Breast epithelium (tissue), 4 donors: Measurements from ENCODE around the gene IQCN. TPM values are rescaled to one million over a fixed set of nuclear protein-coding genes. Genes with fewer than 3 reads are reported as not detected.

ENCODE experiments used
- DNase-seq, 2 donors: peaks; one replicate each; pipeline ENCODE4 v3.0.0-alpha.2; 2019; ENCODE audit warnings: low spot score in 2 of 2
- H3K27ac ChIP-seq, 2 donors: fragments of 200-600 bp; sonication (generic) in 1 of 2; one replicate each; pipeline ENCODE4 v1.5.1; 2016 to 2019; ENCODE audit warnings: mild to moderate bottlenecking in 1 of 2
- H3K27me3 ChIP-seq, 2 donors: fragments of 200-600 bp; sonication (generic) in 1 of 2; one replicate each; pipeline versions ENCODE4 v1.5.1 to v1.6.0; 2017 to 2019; ENCODE audit warnings: control low read depth in 1 of 2, mild to moderate bottlenecking in 1 of 2
- H3K36me3 ChIP-seq: fragments of 200-600 bp; one replicate; pipeline ENCODE4 v1.5.1; 2019
- H3K4me1 ChIP-seq, 2 donors: fragments of 200-600 bp; sonication (generic); one replicate each; pipeline ENCODE4 v1.5.1; 2016 to 2019; ENCODE audit warnings: control low read depth in 1 of 2
- H3K4me3 ChIP-seq, 3 donors: fragments of 200-600 bp; sonication (generic); 1 replicate in 2 of 3; 2 replicates in 1 of 3; pipeline ENCODE4 v1.5.1; 2016 to 2019; ENCODE audit warnings: mild to moderate bottlenecking in 3 of 3, moderate library complexity in 2 of 3
- H3K9me3 ChIP-seq, 2 donors: fragments of 200-600 bp; sonication (generic) in 1 of 2; one replicate each; pipeline ENCODE4 v1.5.1; 2016 to 2019; ENCODE audit warnings: control low read depth in 1 of 2
- POLR2A ChIP-seq: fragments of 450-650 bp; IDR thresholded peaks from one replicate; pipeline ENCODE4 v1.6.1; 2016; ENCODE audit warnings: antibody characterized with exemption, mild to moderate bottlenecking, moderate library complexity
- POLR2AphosphoS5 ChIP-seq, 3 donors: sonication (generic); formaldehyde crosslinking; IDR thresholded peaks; one replicate each; pipeline ENCODE4 v1.6.1; 2017; ENCODE audit warnings: antibody characterized with exemption in 3 of 3
- intact Hi-C: fragments of 100-400 bp; cut with DNase I; formaldehyde crosslinking; loops from one replicate; pipeline ENCODE4 v1.15.1; 2023; ENCODE audit warnings: low total_unique reads
- total RNA-seq, 3 donors: library from RNA; depleted of rRNA; stranded (reverse); fragments of >200 nt; gene quantifications; one replicate each; pipeline ENCODE4 v1.1.0, GENCODE V29; 2016
- TF ChIP-seq, protein P1 (sequence below), 3 donors: fragments of 450-650 bp; IDR thresholded peaks; one replicate each; pipeline ENCODE4 v1.5.1; 2016 to 2017; ENCODE audit warnings: antibody characterized with exemption in 3 of 3, mild to moderate bottlenecking in 3 of 3, moderate library complexity in 3 of 3

Gene IQCN
- total RNA-seq, 3 donors from 2014 or later, result 7.0 to 16.6 (median 9.5) TPM

DNA sequence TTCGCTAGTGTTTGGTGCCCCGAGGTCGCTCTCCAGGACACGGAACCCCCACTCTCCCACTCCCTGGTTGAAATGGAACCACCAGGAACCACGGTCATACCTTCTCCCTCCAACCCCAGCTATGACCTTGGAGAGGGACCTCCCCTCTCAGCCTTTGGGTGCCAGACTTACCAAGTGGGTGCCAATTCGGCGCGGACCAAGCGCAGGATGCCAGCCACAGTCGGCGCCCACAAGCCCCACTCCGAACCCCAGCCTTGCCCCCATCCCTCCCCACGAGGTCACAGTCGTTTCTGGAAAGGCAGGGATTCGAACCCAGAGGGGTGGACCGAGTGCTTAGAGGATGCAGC, 48.9 kb downstream of the IQCN start:
- H3K27me3 ChIP-seq, result peaks cover 13 to 69% of the 10 kb centered on the region in 2 donors
- TF ChIP-seq POLR2AphosphoS5 (IDR thresholded peaks at IDR 0.05) (no peak), POLR2A (no peak)
- TF ChIP-seq, protein P1, sequence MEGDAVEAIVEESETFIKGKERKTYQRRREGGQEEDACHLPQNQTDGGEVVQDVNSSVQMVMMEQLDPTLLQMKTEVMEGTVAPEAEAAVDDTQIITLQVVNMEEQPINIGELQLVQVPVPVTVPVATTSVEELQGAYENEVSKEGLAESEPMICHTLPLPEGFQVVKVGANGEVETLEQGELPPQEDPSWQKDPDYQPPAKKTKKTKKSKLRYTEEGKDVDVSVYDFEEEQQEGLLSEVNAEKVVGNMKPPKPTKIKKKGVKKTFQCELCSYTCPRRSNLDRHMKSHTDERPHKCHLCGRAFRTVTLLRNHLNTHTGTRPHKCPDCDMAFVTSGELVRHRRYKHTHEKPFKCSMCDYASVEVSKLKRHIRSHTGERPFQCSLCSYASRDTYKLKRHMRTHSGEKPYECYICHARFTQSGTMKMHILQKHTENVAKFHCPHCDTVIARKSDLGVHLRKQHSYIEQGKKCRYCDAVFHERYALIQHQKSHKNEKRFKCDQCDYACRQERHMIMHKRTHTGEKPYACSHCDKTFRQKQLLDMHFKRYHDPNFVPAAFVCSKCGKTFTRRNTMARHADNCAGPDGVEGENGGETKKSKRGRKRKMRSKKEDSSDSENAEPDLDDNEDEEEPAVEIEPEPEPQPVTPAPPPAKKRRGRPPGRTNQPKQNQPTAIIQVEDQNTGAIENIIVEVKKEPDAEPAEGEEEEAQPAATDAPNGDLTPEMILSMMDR (IDR thresholded peaks at IDR 0.05), result no peak

DNA sequence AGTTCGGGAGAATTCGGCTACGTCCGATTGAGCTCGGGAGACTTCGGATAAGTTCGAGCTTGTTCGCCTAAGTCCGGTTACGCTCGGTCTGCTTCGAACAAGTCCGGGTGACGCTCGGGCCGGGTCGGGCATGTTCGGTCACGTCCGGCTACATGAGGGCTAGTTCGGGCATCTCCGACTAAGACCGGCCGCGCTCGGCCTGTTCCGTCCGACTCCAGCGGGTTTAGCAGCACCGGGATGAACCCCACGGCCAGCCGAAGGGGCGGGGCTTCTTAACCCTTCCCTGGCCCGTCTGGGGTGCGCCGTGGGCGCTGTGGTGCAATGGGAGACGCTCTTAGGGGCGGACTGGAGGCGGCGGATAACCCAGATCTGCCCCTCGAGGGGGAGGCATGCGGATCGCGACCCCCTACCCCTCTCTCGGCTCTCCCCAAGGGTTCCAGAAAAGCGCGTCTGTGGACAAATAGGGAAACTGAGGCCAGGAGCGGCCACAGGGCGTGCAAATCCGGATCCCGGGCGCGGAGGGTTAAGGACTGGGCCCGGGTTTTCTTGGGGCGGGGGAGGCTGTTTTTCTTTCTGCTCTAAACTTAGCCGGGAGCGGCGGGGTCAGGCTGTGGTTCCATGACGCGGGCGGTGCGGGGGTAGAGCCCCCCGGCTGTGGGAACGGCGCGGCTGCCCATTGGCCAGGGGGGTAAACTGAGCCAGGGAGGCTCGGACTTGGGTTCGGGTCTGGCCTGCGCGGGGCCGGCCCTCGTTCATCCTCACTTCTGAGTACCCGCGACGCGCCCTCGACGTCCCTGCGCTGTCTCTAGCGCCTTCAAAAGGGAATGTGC, 49.5 kb downstream of the IQCN start:
- H3K27me3 ChIP-seq, result peaks cover 13 to 66% of the 10 kb centered on the region in 2 donors
- H3K4me1 ChIP-seq, result peaks cover 0 to 5% of the 10 kb centered on the region in 2 donors
- no peaks in the 10 kb centered on the region for H3K9me3 ChIP-seq
- intact Hi-C loops, result loop anchor here (2.0 kb wide), 1 partner anchor 44 kb away; no protein-coding TSS in a partner anchor
- peak overlapping the region; percentile 29 to 61 (median 35) for H3K4me3 ChIP-seq
- no peaks in the 10 kb centered on the region for H3K36me3 ChIP-seq
- peak; percentile 97 to 99 for DNase-seq
- peak overlapping the region in 1 of 2 donors; percentile 20 for H3K27ac ChIP-seq
- TF ChIP-seq POLR2AphosphoS5 (IDR thresholded peaks at IDR 0.05) (no peak), POLR2A (no peak)
- TF ChIP-seq, protein P1 (IDR thresholded peaks at IDR 0.05), result no peak

More for the DNA sequence above, 48.9 kb downstream of the IQCN start:
- Histone ChIP-seq H3K27ac (peak overlapping the region in 1 of 2 donors; percentile 20), H3K9me3 (no peaks in the 10 kb centered on the region), H3K4me3 (peak overlapping the region in 2 of 3 donors; percentile 35 to 61), H3K4me1 (peaks cover 0 to 5% of the 10 kb centered on the region in 2 donors), H3K36me3 (no peaks in the 10 kb centered on the region)
- intact Hi-C loops, result loop anchor here (2.0 kb wide), 1 partner anchor 45 kb away; no protein-coding TSS in a partner anchor
- DNase-seq, result no peak

DNA sequence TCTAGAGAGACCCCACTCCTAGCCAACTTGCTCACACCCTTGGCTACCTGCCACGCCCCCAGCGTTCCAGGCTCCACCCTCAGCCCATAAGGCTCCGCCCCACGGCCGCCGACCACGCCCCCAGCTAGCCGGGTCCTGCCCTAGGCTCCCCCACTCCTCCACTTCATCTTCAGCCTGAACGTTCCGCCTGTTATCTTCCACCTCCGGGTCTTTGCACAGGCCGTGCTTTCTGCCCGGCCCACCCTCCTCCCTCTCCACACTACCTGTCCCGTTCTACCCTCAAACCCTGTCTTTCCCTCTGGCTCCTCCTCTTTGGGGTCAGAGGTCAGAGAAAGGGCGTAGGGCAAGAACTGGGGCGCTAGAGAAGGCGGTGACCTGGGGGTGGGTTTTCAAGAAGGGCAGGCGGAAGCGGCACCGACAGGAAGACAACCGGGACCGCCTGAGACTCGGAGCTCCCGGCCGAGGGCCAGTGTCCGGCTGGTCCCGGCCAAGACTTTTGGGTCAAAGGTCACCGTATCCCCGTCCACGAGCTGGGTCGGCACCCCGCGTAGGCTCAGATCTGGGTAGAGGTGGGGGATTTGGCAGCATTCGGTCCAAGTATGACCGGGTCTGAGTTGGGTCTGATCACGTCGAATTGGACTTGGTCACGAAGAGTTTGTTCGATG, 50.3 kb downstream of the IQCN start:
- H3K9me3 ChIP-seq, result no peaks in the 10 kb centered on the region
- H3K27me3 ChIP-seq, result peaks cover 13 to 61% of the 10 kb centered on the region in 2 donors
- peaks cover 0 to 5% of the 10 kb centered on the region in 2 donors for H3K4me1 ChIP-seq
- no peak overlapping the region for H3K27ac ChIP-seq
- no peaks in the 10 kb centered on the region for H3K36me3 ChIP-seq
- H3K4me3 ChIP-seq, result peak overlapping the region; percentile 29 to 61 (median 35)
- DNase-seq, result no peak
- intact Hi-C loops, result loop anchor here (2.0 kb wide), 1 partner anchor 43 kb away; no protein-coding TSS in a partner anchor
- TF ChIP-seq, protein P1 (IDR thresholded peaks at IDR 0.05), result no peak
- TF ChIP-seq POLR2A, result no peak
- TF ChIP-seq POLR2AphosphoS5 (IDR thresholded peaks at IDR 0.05), result no peak

DNA sequence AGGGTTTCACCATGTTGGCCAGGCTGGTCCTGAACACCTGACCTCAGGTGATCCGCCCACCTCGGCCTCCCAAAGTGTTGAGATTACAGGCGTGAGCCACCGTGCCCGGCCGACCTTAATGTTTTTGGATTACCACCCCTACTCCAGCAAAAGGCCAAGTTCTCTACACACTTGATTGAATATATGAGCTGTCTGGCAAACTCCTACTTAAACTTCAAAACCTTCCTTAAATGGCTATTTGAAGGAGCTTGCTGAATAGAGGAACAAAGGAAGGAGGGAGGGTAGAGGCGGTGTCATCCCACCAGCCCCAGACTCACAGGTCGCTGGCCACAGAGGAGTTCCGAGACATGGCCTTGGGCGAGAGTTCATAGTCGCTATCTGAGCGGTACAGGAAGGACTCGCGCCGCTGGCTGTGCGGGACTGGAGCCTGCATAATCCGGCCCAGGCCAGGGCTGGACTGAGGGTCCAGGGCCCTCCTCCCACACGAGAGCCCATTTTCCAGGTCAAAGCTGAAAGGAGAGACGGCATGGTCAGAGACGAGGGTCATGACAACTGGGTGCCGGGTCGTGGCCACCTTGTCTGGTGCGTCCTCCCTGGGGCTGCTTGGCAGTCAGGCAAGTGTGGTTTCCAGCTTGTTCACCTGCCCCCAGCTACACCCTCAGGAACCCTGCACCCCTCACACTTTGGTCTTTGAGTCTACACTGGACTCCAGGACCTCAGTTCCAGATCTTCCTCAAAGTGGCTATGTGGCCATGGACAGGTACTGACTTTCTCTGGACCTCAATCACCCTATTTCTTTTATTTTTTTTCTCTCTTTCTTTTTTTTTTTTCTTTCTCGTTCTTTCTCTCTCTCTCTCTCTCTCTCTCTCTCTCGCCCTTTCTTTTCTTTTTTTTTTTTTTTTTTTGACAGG, 52.2 kb downstream of the IQCN start:
- H3K4me3 ChIP-seq, result no peak overlapping the region
- no peaks in the 10 kb centered on the region for H3K9me3 ChIP-seq
- peaks cover 10 to 45% of the 10 kb centered on the region in 2 donors for H3K27me3 ChIP-seq
- TF ChIP-seq POLR2A (no peak), POLR2AphosphoS5 (IDR thresholded peaks at IDR 0.05) (no peak)
- TF ChIP-seq, protein P1 (IDR thresholded peaks at IDR 0.05), result no peak
- no peak for DNase-seq
- no peak overlapping the region for H3K27ac ChIP-seq
- H3K4me1 ChIP-seq, result peaks cover 0 to 5% of the 10 kb centered on the region in 2 donors
- H3K36me3 ChIP-seq, result no peaks in the 10 kb centered on the region
- intact Hi-C loops, result no loop called here
